K562 (cell line): ENCODE data around the gene MEGF9. TPM values are rescaled to one million over a fixed set of nuclear protein-coding genes. Genes with fewer than 3 reads are reported as not detected.

Source experiments
- CHD4 ChIP-seq: fragments of 200-600 bp; sonication (generic); IDR thresholded peaks from 3 replicates; pipeline ENCODE4 v1.6.1; 2012; ENCODE audit warnings: low read depth, mild to moderate bottlenecking, mixed read lengths, low read length, inconsistent platforms; ENCODE audit not compliant: insufficient read depth, insufficient replicate concordance, poor library complexity, severe bottlenecking
- DMBX1 ChIP-seq: fragments of 250-450 bp; sonication (Bioruptor Pico); IDR thresholded peaks from 2 replicates; pipeline ENCODE4 v1.8.0; 2022; ENCODE audit warnings: inconsistent platforms, mild to moderate bottlenecking, moderate library complexity, borderline replicate concordance
- HLTF ChIP-seq: fragments of 450-650 bp; IDR thresholded peaks from 2 replicates; pipeline ENCODE4 v1.6.1; 2016
- HOMEZ ChIP-seq: fragments of 250-450 bp; sonication (Bioruptor Pico); IDR thresholded peaks from 2 replicates; pipeline ENCODE4 v1.4.0; 2020; ENCODE audit warnings: mild to moderate bottlenecking, moderate library complexity
- HOXB6 ChIP-seq: fragments of 250-450 bp; sonication (Bioruptor Pico); IDR thresholded peaks from 2 replicates; pipeline ENCODE4 v1.5.1; 2022; ENCODE audit warnings: mild to moderate bottlenecking, borderline replicate concordance
- KDM5B ChIP-seq: fragments of 200-600 bp; sonication (generic); IDR thresholded peaks from 2 replicates; pipeline ENCODE4 v1.6.1; 2012; ENCODE audit warnings: low read depth, mild to moderate bottlenecking, moderate library complexity, low read length, control low read depth, inconsistent platforms; ENCODE audit not compliant: insufficient replicate concordance
- MAZ ChIP-seq, 2 experiments: fragments of 450-650 bp in 1 of 2; sonication (generic) in 1 of 2; formaldehyde crosslinking; IDR thresholded peaks in 1 of 2; conservative IDR thresholded peaks in 1 of 2; 2 replicates each; pipeline versions ENCODE4 v1.4.0 to v1.5.0; 2020; ENCODE audit warnings: mild to moderate bottlenecking in 1 of 2, missing genetic modification reagents in 1 of 2
- NBN ChIP-seq: fragments of 450-650 bp; IDR thresholded peaks from 2 replicates; pipeline ENCODE4 v1.6.1; 2016; ENCODE audit warnings: low read depth, mild to moderate bottlenecking
- SRF ChIP-seq, 2 experiments: fragments of 250-450, 450-650 bp in 1 of 2; sonication (Bioruptor Pico) in 1 of 2; sonication (generic) in 1 of 2; formaldehyde crosslinking; IDR thresholded peaks; 2 replicates each; pipeline versions ENCODE4 v1.5.0 to v1.5.1; 2020 to 2022; ENCODE audit warnings: mild to moderate bottlenecking in 1 of 2, missing genetic modification reagents in 1 of 2
- ZNF277 ChIP-seq: fragments of 250-450 bp; sonication (Bioruptor Pico); IDR thresholded peaks from 2 replicates; pipeline ENCODE4 v1.8.0; 2022; ENCODE audit warnings: inconsistent platforms, mild to moderate bottlenecking, moderate library complexity, borderline replicate concordance
- ZNF79 ChIP-seq: fragments of 250-450 bp; sonication (Bioruptor Pico); IDR thresholded peaks from 2 replicates; pipeline ENCODE4 v1.4.0; 2020; ENCODE audit warnings: low read depth, mild to moderate bottlenecking, moderate library complexity
- ZNF830 ChIP-seq: fragments of 250-450 bp; sonication (Bioruptor Pico); IDR thresholded peaks from 2 replicates; pipeline ENCODE4 v1.5.0; 2021; ENCODE audit warnings: mild to moderate bottlenecking
- polyA plus RNA-seq, 8 experiments: library from polyadenylated mRNA; depleted of rRNA in 4 of 8; stranded (reverse) in 5 of 8; unstranded in 3 of 8; fragments of >200 nt; fragmentation: Nextera tagmentation in 2 of 8; fragmentation: Illumina TruSeq in 1 of 8; extraction: Ambion mirVana in 2 of 8; extraction: Trizol in 1 of 8; gene quantifications; 2 replicates each; pipeline versions ENCODE4 v1.2.1 to v1.2.3, GENCODE V29; 2011 to 2014; ENCODE audit warnings: inconsistent platforms in 1 of 8, missing spikeins in 1 of 8
- total RNA-seq, 7 experiments: library from RNA; depleted of rRNA in 6 of 7; stranded (reverse); fragments of >200 nt in 6 of 7; fragmentation: Illumina TruSeq in 2 of 7; extraction: Trizol in 2 of 7; gene quantifications; 2 replicates each; pipeline versions ENCODE4 v1.2.1 to v1.2.3, GENCODE V29; 2011 to 2021; ENCODE audit warnings: low replicate concordance in 1 of 7
- TF ChIP-seq, protein P1 (sequence below): sonication (generic); formaldehyde crosslinking; IDR thresholded peaks from 2 replicates; pipeline ENCODE4 v1.8.0; 2023; ENCODE audit warnings: missing genetic modification reagents, mild to moderate bottlenecking, borderline replicate concordance
- TF ChIP-seq, protein P2 (sequence below): sonication (generic); formaldehyde crosslinking; IDR thresholded peaks from 2 replicates; pipeline ENCODE4 v1.8.1; 2022; ENCODE audit warnings: missing genetic modification reagents
- TF ChIP-seq, protein P3 (sequence below): fragments of 200-800 bp; sonication (Bioruptor generic); IDR thresholded peaks from 2 replicates; pipeline ENCODE4 v1.6.1; 2017; ENCODE audit warnings: missing genetic modification characterization, missing compliant biosample characterization

The MEGF9 gene
- total and polyA plus RNA-seq, 9 of the 15 experiments (the other 6 are each of a cell fraction or from before 2014, with no cell fraction given), result 2.1 to 6.2 (median 3.8) TPM

DNA sequence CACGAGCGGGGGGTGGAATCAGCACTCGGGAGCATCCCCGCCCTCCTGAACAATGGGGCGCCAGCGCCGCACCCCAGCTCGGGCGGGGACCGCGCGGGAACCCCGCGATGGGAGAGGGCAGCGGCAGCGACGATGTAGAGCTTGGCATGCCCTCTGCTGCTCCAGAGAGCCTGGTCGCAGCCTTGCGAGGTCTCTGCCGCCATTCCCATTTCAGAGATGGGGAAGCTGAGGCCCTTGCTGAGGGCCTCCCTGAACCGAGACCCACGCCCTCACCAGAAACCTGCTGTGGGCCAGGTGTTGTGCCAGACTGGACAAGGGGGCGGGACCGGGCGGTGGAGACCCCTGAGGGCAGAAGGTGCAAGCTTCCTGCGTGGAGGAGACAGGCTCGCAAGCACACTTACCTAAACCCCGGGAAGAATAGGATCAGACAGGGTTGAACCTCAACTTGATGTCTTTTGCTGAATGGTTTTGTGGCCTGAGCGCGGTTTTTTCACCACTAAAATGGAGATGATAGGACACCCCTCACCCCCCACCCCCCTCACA, 647 bp upstream of the MEGF9 start (continued):
- TF ChIP-seq ZNF79 (CRISPR knock-in tag), result no peak
- TF ChIP-seq MAZ (CRISPR knock-in tag; conservative IDR thresholded peaks at IDR 0.05 in 1 of 2, IDR thresholded peaks at IDR 0.05 in 1 of 2), result peak; percentile 10 to 41; a peak in 2 of 4 replicates
- TF ChIP-seq HOXB6 (CRISPR knock-in tag), result no peak
- TF ChIP-seq, protein P1, sequence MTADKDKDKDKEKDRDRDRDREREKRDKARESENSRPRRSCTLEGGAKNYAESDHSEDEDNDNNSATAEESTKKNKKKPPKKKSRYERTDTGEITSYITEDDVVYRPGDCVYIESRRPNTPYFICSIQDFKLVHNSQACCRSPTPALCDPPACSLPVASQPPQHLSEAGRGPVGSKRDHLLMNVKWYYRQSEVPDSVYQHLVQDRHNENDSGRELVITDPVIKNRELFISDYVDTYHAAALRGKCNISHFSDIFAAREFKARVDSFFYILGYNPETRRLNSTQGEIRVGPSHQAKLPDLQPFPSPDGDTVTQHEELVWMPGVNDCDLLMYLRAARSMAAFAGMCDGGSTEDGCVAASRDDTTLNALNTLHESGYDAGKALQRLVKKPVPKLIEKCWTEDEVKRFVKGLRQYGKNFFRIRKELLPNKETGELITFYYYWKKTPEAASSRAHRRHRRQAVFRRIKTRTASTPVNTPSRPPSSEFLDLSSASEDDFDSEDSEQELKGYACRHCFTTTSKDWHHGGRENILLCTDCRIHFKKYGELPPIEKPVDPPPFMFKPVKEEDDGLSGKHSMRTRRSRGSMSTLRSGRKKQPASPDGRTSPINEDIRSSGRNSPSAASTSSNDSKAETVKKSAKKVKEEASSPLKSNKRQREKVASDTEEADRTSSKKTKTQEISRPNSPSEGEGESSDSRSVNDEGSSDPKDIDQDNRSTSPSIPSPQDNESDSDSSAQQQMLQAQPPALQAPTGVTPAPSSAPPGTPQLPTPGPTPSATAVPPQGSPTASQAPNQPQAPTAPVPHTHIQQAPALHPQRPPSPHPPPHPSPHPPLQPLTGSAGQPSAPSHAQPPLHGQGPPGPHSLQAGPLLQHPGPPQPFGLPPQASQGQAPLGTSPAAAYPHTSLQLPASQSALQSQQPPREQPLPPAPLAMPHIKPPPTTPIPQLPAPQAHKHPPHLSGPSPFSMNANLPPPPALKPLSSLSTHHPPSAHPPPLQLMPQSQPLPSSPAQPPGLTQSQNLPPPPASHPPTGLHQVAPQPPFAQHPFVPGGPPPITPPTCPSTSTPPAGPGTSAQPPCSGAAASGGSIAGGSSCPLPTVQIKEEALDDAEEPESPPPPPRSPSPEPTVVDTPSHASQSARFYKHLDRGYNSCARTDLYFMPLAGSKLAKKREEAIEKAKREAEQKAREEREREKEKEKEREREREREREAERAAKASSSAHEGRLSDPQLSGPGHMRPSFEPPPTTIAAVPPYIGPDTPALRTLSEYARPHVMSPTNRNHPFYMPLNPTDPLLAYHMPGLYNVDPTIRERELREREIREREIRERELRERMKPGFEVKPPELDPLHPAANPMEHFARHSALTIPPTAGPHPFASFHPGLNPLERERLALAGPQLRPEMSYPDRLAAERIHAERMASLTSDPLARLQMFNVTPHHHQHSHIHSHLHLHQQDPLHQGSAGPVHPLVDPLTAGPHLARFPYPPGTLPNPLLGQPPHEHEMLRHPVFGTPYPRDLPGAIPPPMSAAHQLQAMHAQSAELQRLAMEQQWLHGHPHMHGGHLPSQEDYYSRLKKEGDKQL (CRISPR knock-in tag), result no peak
- TF ChIP-seq HLTF, result 0 out of 2 replicates have a peak, but pooled peaks have one; percentile 25
- peak; percentile 96 for TF ChIP-seq CHD4
- TF ChIP-seq NBN, result 0 out of 2 replicates have a peak, but pooled peaks have one; percentile 36
- TF ChIP-seq SRF (CRISPR knock-in tag; IDR thresholded peaks at IDR 0.05), result no peak
- TF ChIP-seq ZNF277, result no peak
- TF ChIP-seq, protein P2, sequence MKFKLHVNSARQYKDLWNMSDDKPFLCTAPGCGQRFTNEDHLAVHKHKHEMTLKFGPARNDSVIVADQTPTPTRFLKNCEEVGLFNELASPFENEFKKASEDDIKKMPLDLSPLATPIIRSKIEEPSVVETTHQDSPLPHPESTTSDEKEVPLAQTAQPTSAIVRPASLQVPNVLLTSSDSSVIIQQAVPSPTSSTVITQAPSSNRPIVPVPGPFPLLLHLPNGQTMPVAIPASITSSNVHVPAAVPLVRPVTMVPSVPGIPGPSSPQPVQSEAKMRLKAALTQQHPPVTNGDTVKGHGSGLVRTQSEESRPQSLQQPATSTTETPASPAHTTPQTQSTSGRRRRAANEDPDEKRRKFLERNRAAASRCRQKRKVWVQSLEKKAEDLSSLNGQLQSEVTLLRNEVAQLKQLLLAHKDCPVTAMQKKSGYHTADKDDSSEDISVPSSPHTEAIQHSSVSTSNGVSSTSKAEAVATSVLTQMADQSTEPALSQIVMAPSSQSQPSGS (CRISPR knock-in tag), result no peak
- TF ChIP-seq ZNF830 (CRISPR knock-in tag), result no peak
- TF ChIP-seq, protein P3, sequence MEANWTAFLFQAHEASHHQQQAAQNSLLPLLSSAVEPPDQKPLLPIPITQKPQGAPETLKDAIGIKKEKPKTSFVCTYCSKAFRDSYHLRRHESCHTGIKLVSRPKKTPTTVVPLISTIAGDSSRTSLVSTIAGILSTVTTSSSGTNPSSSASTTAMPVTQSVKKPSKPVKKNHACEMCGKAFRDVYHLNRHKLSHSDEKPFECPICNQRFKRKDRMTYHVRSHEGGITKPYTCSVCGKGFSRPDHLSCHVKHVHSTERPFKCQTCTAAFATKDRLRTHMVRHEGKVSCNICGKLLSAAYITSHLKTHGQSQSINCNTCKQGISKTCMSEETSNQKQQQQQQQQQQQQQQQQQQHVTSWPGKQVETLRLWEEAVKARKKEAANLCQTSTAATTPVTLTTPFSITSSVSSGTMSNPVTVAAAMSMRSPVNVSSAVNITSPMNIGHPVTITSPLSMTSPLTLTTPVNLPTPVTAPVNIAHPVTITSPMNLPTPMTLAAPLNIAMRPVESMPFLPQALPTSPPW (CRISPR knock-in tag), result peak; percentile 5; the same call in 1 of the 2 replicates
- peak; percentile 8 for TF ChIP-seq KDM5B
- 0 out of 2 replicates have a peak, but pooled peaks have one; percentile 4 for TF ChIP-seq HOMEZ (CRISPR knock-in tag)
- TF ChIP-seq DMBX1 (CRISPR knock-in tag), result peak; percentile 40; the same call in 1 of the 2 replicates
